ENCODE results near the gene PRSS33.

Gene PRSS33

DNA sequence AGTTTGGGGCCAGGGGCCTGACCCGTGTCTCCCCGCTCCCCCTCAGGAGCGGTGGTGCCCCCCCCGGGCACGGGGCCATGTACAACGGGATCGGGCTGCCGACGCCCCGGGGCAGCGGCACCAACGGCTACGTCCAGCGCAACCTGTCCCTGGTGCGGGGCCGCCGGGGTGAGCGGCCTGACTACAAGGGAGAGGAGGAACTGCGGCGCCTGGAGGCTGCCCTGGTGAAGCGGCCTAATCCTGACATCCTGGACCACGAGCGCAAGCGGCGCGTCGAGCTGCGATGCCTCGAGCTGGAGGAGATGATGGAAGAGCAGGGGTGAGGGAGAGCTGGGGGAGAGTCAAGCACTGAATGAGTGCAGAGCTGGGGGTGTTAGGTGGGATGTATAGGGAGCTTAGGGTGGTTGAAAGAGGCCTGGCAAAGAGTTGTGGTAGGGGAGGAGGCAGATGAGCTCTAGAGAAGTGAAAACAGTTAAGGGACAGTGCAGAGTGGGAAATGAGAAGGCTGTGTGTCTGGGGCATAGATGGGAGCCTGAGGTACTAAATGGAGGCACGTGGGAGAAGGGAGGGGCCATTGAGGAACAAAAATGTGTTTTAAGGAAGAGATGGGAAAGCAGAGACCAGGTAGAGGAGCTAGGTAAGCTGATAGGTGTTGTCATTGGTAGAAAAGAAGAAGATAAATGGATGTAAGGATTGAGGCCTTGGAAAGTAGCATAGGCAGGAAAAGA, 30.9 kb downstream of the PRSS33 start:
- Histone ChIP-seq H3K9me2 (replicated peaks; ENCODE audit: control insufficient read depth, low read length) (no peaks in the 10 kb centered on the region), H3K79me2 (ENCODE audit: control insufficient read depth, low read length) (peaks cover 94% of the 10 kb centered on the region), H3K36me3 (ENCODE audit: control insufficient read depth, low read length) (peaks cover 90% of the 10 kb centered on the region), H3K4me1 (ENCODE audit: control insufficient read depth, low read length) (peaks cover 23% of the 10 kb centered on the region), H3K27me3 (ENCODE audit: control insufficient read depth, low read length) (no peaks in the 10 kb centered on the region), H3F3A (ENCODE audit: control insufficient read depth, insufficient read depth) (peaks cover 18% of the 10 kb centered on the region; the same call in 1 of the 2 replicates), H3K4me3 (ENCODE audit: low read length) (no peak overlapping the region), H3K27ac (ENCODE audit: low read depth, low read length) (no peak overlapping the region), H3K9me3 (ENCODE audit: control insufficient read depth, insufficient read depth, low read length) (no peaks in the 10 kb centered on the region), H4K20me1 (ENCODE audit: control insufficient read depth, insufficient read depth, low read depth, low read length) (peaks cover 42% of the 10 kb centered on the region), H3K4me2 (ENCODE audit: low read length) (no peak overlapping the region)
- TF ChIP-seq EZH2phosphoT487 (IDR thresholded peaks at IDR 0.05; ENCODE audit: borderline replicate concordance, low read length), result no peak
- TF ChIP-seq, protein P1, sequence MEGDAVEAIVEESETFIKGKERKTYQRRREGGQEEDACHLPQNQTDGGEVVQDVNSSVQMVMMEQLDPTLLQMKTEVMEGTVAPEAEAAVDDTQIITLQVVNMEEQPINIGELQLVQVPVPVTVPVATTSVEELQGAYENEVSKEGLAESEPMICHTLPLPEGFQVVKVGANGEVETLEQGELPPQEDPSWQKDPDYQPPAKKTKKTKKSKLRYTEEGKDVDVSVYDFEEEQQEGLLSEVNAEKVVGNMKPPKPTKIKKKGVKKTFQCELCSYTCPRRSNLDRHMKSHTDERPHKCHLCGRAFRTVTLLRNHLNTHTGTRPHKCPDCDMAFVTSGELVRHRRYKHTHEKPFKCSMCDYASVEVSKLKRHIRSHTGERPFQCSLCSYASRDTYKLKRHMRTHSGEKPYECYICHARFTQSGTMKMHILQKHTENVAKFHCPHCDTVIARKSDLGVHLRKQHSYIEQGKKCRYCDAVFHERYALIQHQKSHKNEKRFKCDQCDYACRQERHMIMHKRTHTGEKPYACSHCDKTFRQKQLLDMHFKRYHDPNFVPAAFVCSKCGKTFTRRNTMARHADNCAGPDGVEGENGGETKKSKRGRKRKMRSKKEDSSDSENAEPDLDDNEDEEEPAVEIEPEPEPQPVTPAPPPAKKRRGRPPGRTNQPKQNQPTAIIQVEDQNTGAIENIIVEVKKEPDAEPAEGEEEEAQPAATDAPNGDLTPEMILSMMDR (IDR thresholded peaks at IDR 0.05; ENCODE audit: low read depth, low read length, poor library complexity, severe bottlenecking), result no peak

DNA sequence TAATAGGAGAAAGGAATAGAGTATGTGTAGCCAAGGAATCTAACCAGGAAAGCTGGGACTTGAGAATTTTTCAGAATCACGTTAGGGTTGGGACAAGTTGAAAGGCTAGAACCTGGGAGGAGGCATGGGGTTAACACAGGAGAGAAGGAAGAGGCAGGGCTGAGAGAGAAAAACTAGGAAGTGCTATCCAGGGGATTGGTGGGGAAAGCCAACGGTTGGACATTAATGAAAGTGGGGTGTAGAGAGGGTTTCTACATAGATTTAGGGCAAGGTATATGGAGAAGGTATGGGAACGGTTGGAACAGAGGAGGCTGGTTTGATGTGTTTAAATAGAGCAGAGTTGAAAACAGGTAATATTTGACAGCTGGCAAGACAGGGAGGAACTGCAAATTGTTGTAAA, 32.2 kb downstream of the PRSS33 start:
- peaks cover 42% of the 10 kb centered on the region for H4K20me1 ChIP-seq (ENCODE audit: control insufficient read depth, insufficient read depth, low read depth, low read length)
- H3K4me1 ChIP-seq (ENCODE audit: control insufficient read depth, low read length), result peaks cover 34% of the 10 kb centered on the region
- peaks cover 12% of the 10 kb centered on the region; the same call in 1 of the 2 replicates for H3F3A ChIP-seq (ENCODE audit: control insufficient read depth, insufficient read depth)
- no peak overlapping the region for H3K27ac ChIP-seq (ENCODE audit: low read depth, low read length)
- peak overlapping the region; percentile 98 for H3K4me3 ChIP-seq (ENCODE audit: low read length)
- peak overlapping the region; percentile 80 for H3K4me2 ChIP-seq (ENCODE audit: low read length)
- peaks cover 94% of the 10 kb centered on the region for H3K79me2 ChIP-seq (ENCODE audit: control insufficient read depth, low read length)
- H3K27me3 ChIP-seq (ENCODE audit: control insufficient read depth, low read length), result no peaks in the 10 kb centered on the region
- H3K36me3 ChIP-seq (ENCODE audit: control insufficient read depth, low read length), result peaks cover 82% of the 10 kb centered on the region
- no peaks in the 10 kb centered on the region for H3K9me3 ChIP-seq (ENCODE audit: control insufficient read depth, insufficient read depth, low read length)
- H3K9me2 ChIP-seq (replicated peaks; ENCODE audit: control insufficient read depth, low read length), result no peaks in the 10 kb centered on the region
- TF ChIP-seq EZH2phosphoT487 (IDR thresholded peaks at IDR 0.05; ENCODE audit: borderline replicate concordance, low read length), result no peak
- TF ChIP-seq, protein P1 (IDR thresholded peaks at IDR 0.05; ENCODE audit: low read depth, low read length, poor library complexity, severe bottlenecking), result no peak

DNA sequence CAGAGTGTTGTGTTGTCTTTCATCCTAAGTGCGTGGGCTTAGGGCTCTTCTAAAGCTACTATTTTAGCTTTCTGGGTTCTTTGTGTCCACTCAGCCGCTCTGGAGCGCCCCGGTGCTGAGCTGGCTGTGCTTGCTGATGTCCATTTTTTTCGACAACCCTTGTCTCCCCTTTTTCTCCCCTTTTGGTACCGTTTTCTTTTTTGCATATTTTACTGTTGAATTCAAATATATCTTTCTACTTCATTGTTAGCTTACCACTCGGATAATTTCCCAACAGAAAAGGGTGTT, 33.7 kb downstream of the PRSS33 start:
- peaks cover 42% of the 10 kb centered on the region for H4K20me1 ChIP-seq (ENCODE audit: control insufficient read depth, insufficient read depth, low read depth, low read length)

More for the DNA sequence above, 33.7 kb downstream of the PRSS33 start:
- H3K27me3 ChIP-seq (ENCODE audit: control insufficient read depth, low read length), result no peaks in the 10 kb centered on the region
- peaks cover 89% of the 10 kb centered on the region for H3K79me2 ChIP-seq (ENCODE audit: control insufficient read depth, low read length)
- peak overlapping the region; percentile 80 for H3K4me2 ChIP-seq (ENCODE audit: low read length)
- peaks cover 9% of the 10 kb centered on the region; the same call in 1 of the 2 replicates for H3F3A ChIP-seq (ENCODE audit: control insufficient read depth, insufficient read depth)
- peaks cover 80% of the 10 kb centered on the region for H3K36me3 ChIP-seq (ENCODE audit: control insufficient read depth, low read length)
- TF ChIP-seq EZH2phosphoT487 (IDR thresholded peaks at IDR 0.05; ENCODE audit: borderline replicate concordance, low read length), result no peak
- TF ChIP-seq, protein P1 (IDR thresholded peaks at IDR 0.05; ENCODE audit: low read depth, low read length, poor library complexity, severe bottlenecking), result no peak
- H3K4me3 ChIP-seq (ENCODE audit: low read length), result peak overlapping the region; percentile 98
- H3K27ac ChIP-seq (ENCODE audit: low read depth, low read length), result peak overlapping the region; percentile 93
- peaks cover 38% of the 10 kb centered on the region for H3K4me1 ChIP-seq (ENCODE audit: control insufficient read depth, low read length)
- no peaks in the 10 kb centered on the region for H3K9me2 ChIP-seq (replicated peaks; ENCODE audit: control insufficient read depth, low read length)
- no peaks in the 10 kb centered on the region for H3K9me3 ChIP-seq (ENCODE audit: control insufficient read depth, insufficient read depth, low read length)

All from DOHH2 (cell line).